Measurements from ENCODE around the gene MRPL12. TPM values are rescaled to one million over a fixed set of nuclear protein-coding genes. Genes with fewer than 3 reads are reported as not detected.

MRPL12 gene
- total and polyA plus RNA-seq, 2 of the 13 experiments (the other 11 are each of a cell fraction or from before 2014, with no cell fraction given) = 39.1 to 94.1 TPM

DNA sequence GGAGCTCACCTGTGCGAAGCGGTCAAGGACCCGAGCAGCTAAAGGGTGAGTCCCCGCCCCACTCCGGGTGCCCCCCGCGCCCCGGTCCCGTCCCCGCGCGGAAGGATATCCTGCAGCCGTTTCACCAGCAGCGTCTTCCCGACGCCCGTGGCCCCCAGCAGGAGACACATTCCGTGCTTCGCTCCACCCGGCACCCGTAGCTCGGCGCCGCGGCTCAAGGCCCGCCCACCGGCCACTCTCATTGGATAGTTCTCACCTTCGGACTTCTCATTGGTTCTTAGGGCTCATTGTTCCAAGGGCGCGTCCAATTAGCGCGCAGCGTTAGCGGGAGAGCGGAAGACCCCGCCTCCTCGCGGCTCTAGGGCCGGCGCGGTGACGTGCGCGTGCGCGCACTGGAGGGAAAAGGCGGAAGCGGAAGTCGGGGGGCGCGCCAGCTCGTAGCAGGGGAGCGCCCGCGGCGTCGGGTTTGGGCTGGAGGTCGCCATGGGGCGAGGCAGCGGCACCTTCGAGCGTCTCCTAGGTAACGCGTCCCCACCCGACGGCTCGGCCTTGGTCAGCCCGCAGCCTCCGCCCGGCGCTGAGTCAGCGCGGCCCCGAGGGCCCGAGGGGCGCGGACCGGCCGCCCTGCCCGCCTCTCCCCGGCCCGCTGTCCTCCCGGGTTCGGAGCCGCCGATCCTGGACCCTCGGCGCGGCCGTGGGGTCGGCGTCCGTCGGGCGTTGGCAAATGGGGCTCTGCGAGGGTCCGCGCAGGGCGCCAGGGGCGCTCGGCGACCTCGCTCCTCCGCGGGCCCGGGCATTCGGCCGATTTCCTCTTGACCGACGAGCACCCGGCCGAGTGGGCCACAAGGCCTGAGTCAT, 19.4 kb upstream of the MRPL12 start, which contains the start of the genes ARL16 and HGS (continued):
- no peak for TF ChIP-seq GPN1 (CRISPR knock-in tag; IDR thresholded peaks at IDR 0.05; ENCODE audit: borderline replicate concordance)
- TF ChIP-seq, protein P1, sequence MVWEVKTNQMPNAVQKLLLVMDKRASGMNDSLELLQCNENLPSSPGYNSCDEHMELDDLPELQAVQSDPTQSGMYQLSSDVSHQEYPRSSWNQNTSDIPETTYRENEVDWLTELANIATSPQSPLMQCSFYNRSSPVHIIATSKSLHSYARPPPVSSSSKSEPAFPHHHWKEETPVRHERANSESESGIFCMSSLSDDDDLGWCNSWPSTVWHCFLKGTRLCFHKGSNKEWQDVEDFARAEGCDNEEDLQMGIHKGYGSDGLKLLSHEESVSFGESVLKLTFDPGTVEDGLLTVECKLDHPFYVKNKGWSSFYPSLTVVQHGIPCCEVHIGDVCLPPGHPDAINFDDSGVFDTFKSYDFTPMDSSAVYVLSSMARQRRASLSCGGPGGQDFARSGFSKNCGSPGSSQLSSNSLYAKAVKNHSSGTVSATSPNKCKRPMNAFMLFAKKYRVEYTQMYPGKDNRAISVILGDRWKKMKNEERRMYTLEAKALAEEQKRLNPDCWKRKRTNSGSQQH (CRISPR knock-in tag; IDR thresholded peaks at IDR 0.05; ENCODE audit: low read depth) = 0 out of 2 replicates have a peak, but pooled peaks have one; percentile 36
- TF ChIP-seq, protein P2, sequence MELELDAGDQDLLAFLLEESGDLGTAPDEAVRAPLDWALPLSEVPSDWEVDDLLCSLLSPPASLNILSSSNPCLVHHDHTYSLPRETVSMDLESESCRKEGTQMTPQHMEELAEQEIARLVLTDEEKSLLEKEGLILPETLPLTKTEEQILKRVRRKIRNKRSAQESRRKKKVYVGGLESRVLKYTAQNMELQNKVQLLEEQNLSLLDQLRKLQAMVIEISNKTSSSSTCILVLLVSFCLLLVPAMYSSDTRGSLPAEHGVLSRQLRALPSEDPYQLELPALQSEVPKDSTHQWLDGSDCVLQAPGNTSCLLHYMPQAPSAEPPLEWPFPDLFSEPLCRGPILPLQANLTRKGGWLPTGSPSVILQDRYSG (CRISPR knock-in tag; IDR thresholded peaks at IDR 0.05) = peak; percentile 76; the same call in 1 of the 2 replicates
- no peak for TF ChIP-seq ZNF709 (CRISPR knock-in tag; IDR thresholded peaks at IDR 0.05)
- TF ChIP-seq, protein P3, sequence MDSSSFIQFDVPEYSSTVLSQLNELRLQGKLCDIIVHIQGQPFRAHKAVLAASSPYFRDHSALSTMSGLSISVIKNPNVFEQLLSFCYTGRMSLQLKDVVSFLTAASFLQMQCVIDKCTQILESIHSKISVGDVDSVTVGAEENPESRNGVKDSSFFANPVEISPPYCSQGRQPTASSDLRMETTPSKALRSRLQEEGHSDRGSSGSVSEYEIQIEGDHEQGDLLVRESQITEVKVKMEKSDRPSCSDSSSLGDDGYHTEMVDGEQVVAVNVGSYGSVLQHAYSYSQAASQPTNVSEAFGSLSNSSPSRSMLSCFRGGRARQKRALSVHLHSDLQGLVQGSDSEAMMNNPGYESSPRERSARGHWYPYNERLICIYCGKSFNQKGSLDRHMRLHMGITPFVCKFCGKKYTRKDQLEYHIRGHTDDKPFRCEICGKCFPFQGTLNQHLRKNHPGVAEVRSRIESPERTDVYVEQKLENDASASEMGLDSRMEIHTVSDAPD (CRISPR knock-in tag; IDR thresholded peaks at IDR 0.05) = no peak
- no peak for TF ChIP-seq SMARCE1 (IDR thresholded peaks at IDR 0.05; ENCODE audit: borderline replicate concordance)
- TF ChIP-seq, protein P4, sequence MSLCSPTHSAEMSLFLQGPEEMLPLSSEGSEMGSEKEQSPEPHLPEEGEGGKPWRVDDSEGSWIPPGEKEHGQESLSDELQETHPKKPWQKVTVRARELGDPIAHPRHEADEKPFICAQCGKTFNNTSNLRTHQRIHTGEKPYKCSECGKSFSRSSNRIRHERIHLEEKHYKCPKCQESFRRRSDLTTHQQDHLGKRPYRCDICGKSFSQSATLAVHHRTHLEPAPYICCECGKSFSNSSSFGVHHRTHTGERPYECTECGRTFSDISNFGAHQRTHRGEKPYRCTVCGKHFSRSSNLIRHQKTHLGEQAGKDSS (CRISPR knock-in tag; IDR thresholded peaks at IDR 0.05; ENCODE audit: borderline replicate concordance, low read depth) = 0 out of 2 replicates have a peak, but pooled peaks have one; percentile 10
- no peak for TF ChIP-seq MLLT10 (CRISPR knock-in tag; IDR thresholded peaks at IDR 0.05)
- TF ChIP-seq, protein P5, sequence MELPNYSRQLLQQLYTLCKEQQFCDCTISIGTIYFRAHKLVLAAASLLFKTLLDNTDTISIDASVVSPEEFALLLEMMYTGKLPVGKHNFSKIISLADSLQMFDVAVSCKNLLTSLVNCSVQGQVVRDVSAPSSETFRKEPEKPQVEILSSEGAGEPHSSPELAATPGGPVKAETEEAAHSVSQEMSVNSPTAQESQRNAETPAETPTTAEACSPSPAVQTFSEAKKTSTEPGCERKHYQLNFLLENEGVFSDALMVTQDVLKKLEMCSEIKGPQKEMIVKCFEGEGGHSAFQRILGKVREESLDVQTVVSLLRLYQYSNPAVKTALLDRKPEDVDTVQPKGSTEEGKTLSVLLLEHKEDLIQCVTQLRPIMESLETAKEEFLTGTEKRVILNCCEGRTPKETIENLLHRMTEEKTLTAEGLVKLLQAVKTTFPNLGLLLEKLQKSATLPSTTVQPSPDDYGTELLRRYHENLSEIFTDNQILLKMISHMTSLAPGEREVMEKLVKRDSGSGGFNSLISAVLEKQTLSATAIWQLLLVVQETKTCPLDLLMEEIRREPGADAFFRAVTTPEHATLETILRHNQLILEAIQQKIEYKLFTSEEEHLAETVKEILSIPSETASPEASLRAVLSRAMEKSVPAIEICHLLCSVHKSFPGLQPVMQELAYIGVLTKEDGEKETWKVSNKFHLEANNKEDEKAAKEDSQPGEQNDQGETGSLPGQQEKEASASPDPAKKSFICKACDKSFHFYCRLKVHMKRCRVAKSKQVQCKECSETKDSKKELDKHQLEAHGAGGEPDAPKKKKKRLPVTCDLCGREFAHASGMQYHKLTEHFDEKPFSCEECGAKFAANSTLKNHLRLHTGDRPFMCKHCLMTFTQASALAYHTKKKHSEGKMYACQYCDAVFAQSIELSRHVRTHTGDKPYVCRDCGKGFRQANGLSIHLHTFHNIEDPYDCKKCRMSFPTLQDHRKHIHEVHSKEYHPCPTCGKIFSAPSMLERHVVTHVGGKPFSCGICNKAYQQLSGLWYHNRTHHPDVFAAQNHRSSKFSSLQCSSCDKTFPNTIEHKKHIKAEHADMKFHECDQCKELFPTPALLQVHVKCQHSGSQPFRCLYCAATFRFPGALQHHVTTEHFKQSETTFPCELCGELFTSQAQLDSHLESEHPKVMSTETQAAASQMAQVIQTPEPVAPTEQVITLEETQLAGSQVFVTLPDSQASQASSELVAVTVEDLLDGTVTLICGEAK (IDR thresholded peaks at IDR 0.05) = peak; percentile 75
- TF ChIP-seq, protein P5 (CRISPR knock-in tag; IDR thresholded peaks at IDR 0.05) = no peak; the same call in none of the 2 replicates
- TF ChIP-seq ZNF333 (CRISPR knock-in tag; IDR thresholded peaks at IDR 0.05; ENCODE audit: borderline replicate concordance) = 0 out of 2 replicates have a peak, but pooled peaks have one; percentile 33
- TF ChIP-seq U2AF1 (optimal IDR thresholded peaks at IDR 0.05; ENCODE audit: low read depth, low read length) = no peak
- TF ChIP-seq REXO4 (CRISPR knock-in tag; IDR thresholded peaks at IDR 0.05; ENCODE audit: borderline replicate concordance) = no peak
- no peak for TF ChIP-seq AKAP8 (CRISPR knock-in tag; IDR thresholded peaks at IDR 0.05)
- TF ChIP-seq SP2 (CRISPR knock-in tag; IDR thresholded peaks at IDR 0.05) = peak; percentile 99

All from HepG2 (cell line).